SU-DHL-6 (cell line): ENCODE data around the gene PPP1R3G.
A peak's percentile ranks its signal among the peaks of the same experiment; 100 is the strongest.

Source experiments
- EZH2phosphoT487 ChIP-seq: fragments of 200-600 bp; sonication (generic), shearing (Covaris generic); conservative IDR thresholded peaks from 2 replicates; pipeline ENCODE4 v1.6.1; 2018; ENCODE audit warnings: mild to moderate bottlenecking, antibody characterized with exemption, low read length, moderate library complexity, mixed read lengths
- TF ChIP-seq, protein P1 (sequence below): fragments of 200-600 bp; sonication (generic); IDR thresholded peaks from one replicate; pipeline ENCODE4 v1.5.1; 2017; ENCODE audit warnings: antibody characterized with exemption, mild to moderate bottlenecking, low read length, moderate library complexity; ENCODE audit not compliant: insufficient read depth, poor library complexity, severe bottlenecking

DNA sequence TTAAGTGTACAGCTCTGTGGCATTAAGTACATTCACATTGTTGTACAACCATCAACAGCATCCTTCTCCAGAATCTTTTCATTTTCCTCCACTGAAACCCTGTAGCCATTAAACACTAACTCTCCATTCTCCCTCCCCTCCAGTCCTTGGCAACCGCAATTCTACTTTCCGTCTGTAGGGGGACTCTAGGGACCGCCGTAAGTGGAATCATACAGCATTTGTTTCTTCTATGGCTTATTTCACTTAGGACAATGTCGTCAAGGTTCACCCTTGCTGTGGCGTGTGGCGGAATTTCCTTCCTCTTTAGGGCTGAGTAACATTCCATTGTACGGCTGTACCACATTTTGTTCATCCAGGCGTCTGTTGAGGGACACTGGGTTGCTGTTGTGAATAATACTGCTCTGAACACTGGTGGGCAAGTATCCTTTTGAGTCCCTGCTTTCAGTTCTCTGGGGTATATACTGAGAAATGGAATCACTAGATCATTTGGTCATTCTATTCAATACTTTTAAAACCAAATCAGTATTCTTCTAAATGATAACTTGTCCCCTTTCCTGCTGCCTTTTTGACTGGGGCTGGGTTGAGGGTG is 50.7 kb downstream of the PPP1R3G start:
- TF ChIP-seq EZH2phosphoT487: no peak
- TF ChIP-seq, protein P1, sequence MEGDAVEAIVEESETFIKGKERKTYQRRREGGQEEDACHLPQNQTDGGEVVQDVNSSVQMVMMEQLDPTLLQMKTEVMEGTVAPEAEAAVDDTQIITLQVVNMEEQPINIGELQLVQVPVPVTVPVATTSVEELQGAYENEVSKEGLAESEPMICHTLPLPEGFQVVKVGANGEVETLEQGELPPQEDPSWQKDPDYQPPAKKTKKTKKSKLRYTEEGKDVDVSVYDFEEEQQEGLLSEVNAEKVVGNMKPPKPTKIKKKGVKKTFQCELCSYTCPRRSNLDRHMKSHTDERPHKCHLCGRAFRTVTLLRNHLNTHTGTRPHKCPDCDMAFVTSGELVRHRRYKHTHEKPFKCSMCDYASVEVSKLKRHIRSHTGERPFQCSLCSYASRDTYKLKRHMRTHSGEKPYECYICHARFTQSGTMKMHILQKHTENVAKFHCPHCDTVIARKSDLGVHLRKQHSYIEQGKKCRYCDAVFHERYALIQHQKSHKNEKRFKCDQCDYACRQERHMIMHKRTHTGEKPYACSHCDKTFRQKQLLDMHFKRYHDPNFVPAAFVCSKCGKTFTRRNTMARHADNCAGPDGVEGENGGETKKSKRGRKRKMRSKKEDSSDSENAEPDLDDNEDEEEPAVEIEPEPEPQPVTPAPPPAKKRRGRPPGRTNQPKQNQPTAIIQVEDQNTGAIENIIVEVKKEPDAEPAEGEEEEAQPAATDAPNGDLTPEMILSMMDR: peak; percentile 95
